ENCODE results near the gene MLANA. TPM values are rescaled to one million over a fixed set of nuclear protein-coding genes. Genes with fewer than 3 reads are reported as not detected.

Gene MLANA
- total RNA-seq, 4 donors from 2014 or later, result not detected

- TF ChIP-seq, protein P1, sequence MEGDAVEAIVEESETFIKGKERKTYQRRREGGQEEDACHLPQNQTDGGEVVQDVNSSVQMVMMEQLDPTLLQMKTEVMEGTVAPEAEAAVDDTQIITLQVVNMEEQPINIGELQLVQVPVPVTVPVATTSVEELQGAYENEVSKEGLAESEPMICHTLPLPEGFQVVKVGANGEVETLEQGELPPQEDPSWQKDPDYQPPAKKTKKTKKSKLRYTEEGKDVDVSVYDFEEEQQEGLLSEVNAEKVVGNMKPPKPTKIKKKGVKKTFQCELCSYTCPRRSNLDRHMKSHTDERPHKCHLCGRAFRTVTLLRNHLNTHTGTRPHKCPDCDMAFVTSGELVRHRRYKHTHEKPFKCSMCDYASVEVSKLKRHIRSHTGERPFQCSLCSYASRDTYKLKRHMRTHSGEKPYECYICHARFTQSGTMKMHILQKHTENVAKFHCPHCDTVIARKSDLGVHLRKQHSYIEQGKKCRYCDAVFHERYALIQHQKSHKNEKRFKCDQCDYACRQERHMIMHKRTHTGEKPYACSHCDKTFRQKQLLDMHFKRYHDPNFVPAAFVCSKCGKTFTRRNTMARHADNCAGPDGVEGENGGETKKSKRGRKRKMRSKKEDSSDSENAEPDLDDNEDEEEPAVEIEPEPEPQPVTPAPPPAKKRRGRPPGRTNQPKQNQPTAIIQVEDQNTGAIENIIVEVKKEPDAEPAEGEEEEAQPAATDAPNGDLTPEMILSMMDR (IDR thresholded peaks at IDR 0.05; ENCODE audit: low read depth), result no peak
Observed at GRCh38 chr9:5858833-5859232, 31.9 kb upstream of the MLANA start.

DNA sequence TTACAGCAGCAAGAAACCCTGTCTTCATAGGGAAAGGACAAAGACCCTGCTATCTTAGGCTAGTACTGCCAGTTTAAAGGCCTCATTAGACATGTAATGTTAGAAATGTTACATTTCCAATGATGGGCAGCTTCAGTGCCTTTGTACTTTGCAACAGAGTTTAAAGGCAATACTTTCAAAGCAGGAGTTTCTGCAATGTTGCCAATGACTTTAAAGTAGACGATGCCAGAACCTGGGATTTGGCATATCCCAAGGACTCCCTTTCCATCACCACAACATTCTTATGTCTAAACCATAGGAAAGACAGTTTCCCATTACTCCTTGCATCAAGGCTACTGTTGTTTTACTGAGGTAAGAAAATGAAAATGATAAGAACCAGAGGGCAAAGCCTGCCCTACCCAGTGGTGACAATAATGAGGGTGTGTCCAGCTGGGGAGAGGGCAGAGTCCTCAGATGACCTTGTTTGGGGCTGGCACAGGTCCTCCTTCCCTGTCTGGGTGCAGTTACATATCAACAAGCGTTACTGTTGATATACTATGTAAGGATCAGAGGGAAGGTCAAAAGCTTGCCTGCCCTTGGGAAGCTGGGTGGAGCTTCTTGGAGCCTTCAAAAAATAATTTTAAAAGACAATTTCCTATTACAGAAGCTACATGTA is 27.5 kb upstream of the MLANA start:
- TF ChIP-seq, protein P1 (IDR thresholded peaks at IDR 0.05; ENCODE audit: low read depth), result no peak

DNA sequence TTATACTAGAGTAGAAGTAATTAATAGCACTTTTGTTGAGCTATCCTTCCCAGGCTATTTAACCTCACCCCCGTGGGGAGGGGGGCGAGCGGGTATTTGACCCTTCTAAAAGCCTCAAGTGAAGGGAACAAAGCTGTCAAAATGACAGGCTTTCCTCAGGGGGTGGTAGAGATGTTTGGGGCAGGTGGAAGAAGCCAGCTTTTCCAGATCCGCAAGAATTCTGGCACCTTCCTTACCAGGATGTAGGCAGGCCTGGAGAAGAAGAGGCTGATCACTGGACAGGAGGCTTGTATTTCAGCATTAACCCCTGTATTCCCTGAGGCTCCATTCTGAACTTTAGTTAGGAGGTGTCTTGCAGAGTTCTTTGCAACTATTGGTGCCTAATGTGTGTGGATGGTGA is 26.2 kb upstream of the MLANA start:
- TF ChIP-seq, protein P1 (IDR thresholded peaks at IDR 0.05; ENCODE audit: low read depth), result no peak

DNA sequence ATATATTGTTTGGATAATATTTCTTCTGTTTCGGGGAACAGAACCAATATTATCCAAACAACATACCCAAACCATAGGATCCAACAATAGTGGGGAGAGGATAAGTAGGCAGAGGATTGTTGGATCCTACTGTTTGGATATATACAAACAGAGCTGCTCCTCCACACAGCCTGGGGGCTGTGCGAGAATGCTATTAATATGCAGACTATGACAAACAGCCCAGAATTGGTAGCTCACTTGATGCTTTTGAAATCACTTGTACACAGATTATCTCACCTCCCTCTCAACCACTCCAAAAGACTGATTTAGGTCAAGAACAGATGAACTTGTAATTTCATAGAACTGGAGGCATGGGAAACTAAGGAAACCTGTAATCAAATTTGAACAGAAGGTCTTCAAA is 24.4 kb upstream of the MLANA start:
- TF ChIP-seq, protein P1 (IDR thresholded peaks at IDR 0.05; ENCODE audit: low read depth), result no peak

GRCh38 chr9:5866685-5867084 is 24.0 kb upstream of the MLANA start:
- TF ChIP-seq, protein P1 (IDR thresholded peaks at IDR 0.05; ENCODE audit: low read depth), result no peak

DNA sequence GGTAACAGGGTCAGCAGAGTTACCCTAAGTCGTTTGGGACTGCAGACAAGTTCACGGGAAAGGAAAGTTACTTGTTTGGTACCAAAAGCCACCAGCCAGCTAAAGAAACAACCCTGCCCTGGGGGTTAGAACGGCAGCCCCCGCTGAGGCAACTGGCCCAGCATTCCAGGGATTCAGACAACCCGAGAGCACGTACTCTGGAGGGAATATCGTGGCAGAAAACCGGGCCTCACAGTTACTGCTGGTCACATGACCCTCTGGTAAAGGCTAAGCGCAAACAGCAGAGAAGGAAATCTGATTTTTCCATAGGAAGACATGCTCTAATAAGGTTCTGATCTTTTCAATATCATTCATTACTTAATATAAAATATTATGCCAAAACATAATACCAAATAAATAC is 22.5 kb upstream of the MLANA start:
- TF ChIP-seq, protein P1 (IDR thresholded peaks at IDR 0.05; ENCODE audit: low read depth), result no peak

- TF ChIP-seq, protein P1 (IDR thresholded peaks at IDR 0.05; ENCODE audit: low read depth), result no peak
Observed at GRCh38 chr9:5869315-5870019, 21.2 kb upstream of the MLANA start.

All from subcutaneous adipose tissue (tissue), 4 donors.